GM21786 (cell line): Measurements from ENCODE around the gene UGT2B17.
A peak's percentile ranks its signal among the peaks of the same experiment; 100 is the strongest.
"Not testable (repeated sequence)": the region's sequence is repeated elsewhere in the genome, so short reads cannot be mapped to it uniquely, and the experiment has no call there.

ENCODE experiments used
- ATAC-seq: cut with Tn5 transposase; IDR thresholded peaks from one replicate; pipeline ENCODE4 v1.9.1; 2021; ENCODE audit not compliant: unreplicated experiment

Gene UGT2B17

GRCh38 chr4:68569466-68570121 lies 6.5 kb downstream of the UGT2B17 start:
- ATAC-seq, result peak; percentile 37

- not testable (repeated sequence) for ATAC-seq
Measured at GRCh38 chr4:68569036-68569435, 7.1 kb downstream of the UGT2B17 start.

GRCh38 chr4:68568535-68568934 lies 7.6 kb downstream of the UGT2B17 start:
- ATAC-seq, result not testable (repeated sequence)

DNA sequence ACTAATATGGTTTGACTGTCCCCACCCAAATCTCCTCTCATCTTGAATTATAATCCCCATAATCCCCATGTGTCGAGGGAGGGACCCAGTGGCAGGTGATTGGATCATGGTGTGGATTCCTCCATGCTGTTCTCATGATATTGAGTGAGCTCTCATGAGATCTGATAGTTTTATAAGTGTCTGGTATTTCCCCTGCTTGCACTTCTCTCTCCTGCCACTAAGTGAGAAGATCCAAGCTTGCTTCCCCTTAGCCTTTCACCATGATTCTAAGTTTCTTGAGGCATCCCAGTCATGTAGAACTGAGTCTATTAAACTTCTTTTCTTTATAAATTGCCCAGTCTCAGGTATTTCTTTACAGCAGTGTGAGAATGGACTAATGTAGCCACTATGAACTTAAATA lies 9.8 kb downstream of the UGT2B17 start:
- ATAC-seq, result not testable (repeated sequence)

DNA sequence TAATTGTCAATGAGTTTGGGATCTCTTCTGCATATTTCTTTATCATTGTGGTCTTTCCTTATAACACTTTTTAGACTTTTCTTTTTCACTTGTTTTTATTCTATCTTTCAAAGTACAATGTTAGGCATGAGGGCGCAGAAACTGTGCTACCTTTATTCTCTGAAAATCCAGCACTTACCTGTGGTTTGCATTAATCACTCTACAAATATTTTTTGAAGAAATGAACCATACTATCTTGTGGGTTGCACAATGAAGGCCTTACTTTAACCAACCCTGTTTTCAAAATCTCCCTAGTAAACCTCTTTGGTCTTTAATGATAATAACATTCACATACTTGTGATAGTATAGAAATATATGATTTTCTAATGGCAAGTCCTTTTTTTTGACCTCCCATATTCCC lies 11.0 kb downstream of the UGT2B17 start:
- not testable (repeated sequence) for ATAC-seq

DNA sequence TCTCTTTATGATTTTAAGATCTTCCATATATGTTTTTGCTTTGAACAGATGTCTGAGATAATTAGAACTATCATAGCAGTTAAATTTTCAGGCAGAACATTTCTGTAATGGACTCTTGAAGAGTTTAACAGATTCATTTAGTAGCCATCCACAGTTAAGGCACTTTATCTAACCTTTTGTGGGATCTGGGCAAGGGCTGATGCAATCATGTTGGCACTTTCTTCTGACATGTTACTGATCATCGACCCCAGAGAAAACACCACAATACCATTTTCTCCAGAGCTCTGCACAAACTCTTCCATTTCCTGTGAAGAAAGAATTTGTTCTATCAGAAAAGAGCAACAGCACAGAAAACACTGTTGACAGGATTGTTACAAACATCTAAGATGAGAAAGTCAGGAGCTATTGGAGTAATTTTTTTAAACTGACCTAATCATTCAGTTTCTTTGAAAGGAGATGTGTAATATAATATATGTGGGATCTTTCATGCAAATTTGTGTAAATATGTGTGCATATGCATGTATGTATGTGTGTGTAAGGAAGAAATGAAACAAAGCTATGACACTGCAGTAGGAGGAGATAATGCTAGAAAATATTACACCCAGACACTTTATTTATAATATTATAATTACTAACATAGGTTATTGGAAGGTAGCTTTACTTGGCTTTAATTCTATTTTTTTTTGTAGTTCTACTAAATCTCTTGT lies 15.6 kb downstream of the UGT2B17 start:
- not testable (repeated sequence) for ATAC-seq

GRCh38 chr4:68553830-68554229 lies 22.3 kb downstream of the UGT2B17 start:
- peak; percentile 61 for ATAC-seq

- ATAC-seq, result peak; percentile 74
Measured at GRCh38 chr4:68552818-68553811, 23.0 kb downstream of the UGT2B17 start.

- ATAC-seq, result not testable (repeated sequence)
Measured at GRCh38 chr4:68542742-68543141, 33.4 kb downstream of the UGT2B17 start.

DNA sequence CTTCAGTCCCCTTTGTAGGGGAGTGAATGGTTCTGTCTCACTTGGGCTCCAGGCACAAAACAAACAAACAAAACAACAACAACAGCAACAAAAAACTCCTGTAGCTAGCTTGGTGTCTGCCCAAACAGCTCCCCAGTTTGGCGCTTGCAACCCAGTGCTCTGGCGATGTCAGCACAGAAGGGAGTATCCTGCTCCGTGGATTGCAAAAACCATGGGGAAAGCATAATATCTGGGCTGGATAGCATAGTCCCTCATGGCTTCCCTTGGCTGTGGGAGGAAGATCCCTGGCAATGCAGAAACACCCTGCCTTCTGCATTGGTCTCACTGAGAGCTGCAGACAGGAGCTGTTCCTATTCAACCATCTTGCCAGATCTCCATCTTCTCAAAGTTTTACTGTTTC lies 39.7 kb downstream of the UGT2B17 start:
- ATAC-seq, result no peak

- no peak for ATAC-seq
Measured at GRCh38 chr4:68535974-68536373, 40.1 kb downstream of the UGT2B17 start.

DNA sequence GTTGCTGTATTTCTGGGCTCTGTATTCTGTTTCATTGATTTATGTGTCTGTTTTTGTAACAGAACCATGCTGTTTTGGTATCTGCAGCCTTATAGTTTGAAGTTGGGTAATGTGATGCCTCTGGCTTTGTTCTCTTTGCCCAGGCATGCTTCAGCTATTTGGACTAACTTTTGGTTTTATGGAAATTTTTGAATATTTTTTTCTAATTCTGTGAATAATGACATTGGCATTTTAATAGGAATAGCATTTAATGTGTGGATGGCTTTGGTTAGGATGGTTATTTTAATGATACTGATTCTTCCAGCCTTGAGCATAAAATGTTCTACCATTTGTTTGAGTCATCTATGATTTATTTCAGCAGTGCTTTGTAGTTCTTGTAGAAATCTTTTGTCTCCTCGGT lies 53.9 kb downstream of the UGT2B17 start:
- not testable (repeated sequence) for ATAC-seq

- ATAC-seq, result no peak
Measured at GRCh38 chr4:68520985-68521384, 55.1 kb downstream of the UGT2B17 start.

- no peak for ATAC-seq
Measured at GRCh38 chr4:68518889-68519288, 57.2 kb downstream of the UGT2B17 start.

GRCh38 chr4:68505452-68505851 lies 70.7 kb downstream of the UGT2B17 start:
- not testable (repeated sequence) for ATAC-seq

GRCh38 chr4:68504836-68505235 lies 71.3 kb downstream of the UGT2B17 start:
- ATAC-seq, result not testable (repeated sequence)

DNA sequence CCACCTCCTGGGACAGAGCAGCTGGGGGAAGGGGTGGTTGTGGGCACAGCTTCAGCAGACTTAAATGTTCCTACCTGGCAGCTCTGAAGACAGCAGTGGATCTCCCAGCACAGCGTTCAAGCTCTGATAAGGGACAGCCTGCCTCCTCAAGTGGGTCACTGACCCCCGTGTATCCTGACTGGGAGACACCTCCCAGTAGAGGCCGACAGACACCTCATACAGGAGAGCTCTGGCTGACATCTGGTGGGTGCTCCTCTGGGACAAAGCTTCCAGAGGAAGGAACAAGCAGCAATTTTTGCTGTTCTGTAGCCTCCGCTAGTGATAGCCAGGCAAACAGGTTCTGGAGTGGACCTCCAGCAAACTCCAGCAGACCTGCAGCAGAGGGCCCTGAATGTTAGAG lies 72.7 kb downstream of the UGT2B17 start:
- not testable (repeated sequence) for ATAC-seq

- ATAC-seq, result no peak
Measured at GRCh38 chr4:68499021-68499420, 77.1 kb downstream of the UGT2B17 start.

DNA sequence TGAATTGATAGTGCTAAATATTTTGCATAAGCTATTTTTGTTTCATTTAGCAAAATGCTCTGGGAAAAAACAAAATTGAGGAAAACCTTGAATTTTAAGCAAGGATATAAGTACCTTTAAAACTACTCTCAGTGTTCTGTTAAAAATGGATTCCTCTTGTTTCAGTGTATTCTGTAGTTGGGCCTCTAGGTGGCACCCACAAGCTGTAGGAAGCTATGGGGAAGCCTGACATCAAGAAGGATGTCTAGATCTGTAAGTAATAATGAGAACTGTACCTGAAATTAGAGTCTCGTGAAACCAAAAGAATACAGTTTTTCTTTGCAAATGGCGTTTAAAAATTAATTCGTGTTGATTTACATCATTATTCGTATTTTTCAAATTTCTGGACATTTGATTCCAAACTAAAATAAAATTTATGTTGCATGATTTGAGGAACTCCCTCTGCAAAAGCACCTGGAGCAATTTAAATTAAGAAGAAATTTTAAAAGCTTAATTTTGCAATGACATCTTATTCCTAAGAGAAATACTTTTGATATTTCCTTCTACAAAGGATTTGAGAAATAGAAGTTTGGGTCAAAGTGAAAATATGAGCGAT lies 77.6 kb downstream of the UGT2B17 start:
- peak; percentile 90 for ATAC-seq

- peak; percentile 44 for ATAC-seq
Measured at GRCh38 chr4:68494688-68495087, 81.4 kb downstream of the UGT2B17 start.
